Naive thymus-derived CD4-positive, alpha-beta T cell (primary cell): ENCODE results near the gene PDE8A. TPM values are rescaled to one million over a fixed set of nuclear protein-coding genes. Genes with fewer than 3 reads are reported as not detected.

Experiments used
- ATAC-seq: fragments of 150-1000 bp; cut with Tn5 transposase; 2 replicates; pipeline ENCODE4 v1.10.0; 2021; ENCODE audit warnings: mild to moderate bottlenecking, moderate library complexity
- CTCF ChIA-PET: fragments of 350-600 bp; sonication (Branson Sonifier 250); formaldehyde crosslinking; loops from one replicate; lab custom pipeline; 2021; ENCODE audit warnings: antibody characterized with exemption; lab: Charles Lee
- POLR2A ChIA-PET: fragments of 350-600 bp; sonication (Branson Sonifier 250); formaldehyde crosslinking; loops from one replicate; lab custom pipeline; 2021; ENCODE audit warnings: antibody characterized with exemption, inconsistent platforms; lab: Charles Lee
- DNase-seq, 9 donors: peaks; one replicate each; pipeline versions ENCODE4 v3.0.0 to v3.0.0-alpha.2; 2020 to 2022; ENCODE audit warnings: mixed read lengths in 1 of 9
- H3K27ac ChIP-seq: one replicate; pipeline ENCODE4 v1.7.0; 2013; ENCODE audit warnings: mild to moderate bottlenecking, low read depth, low read length, moderate library complexity
- H3K27me3 ChIP-seq, 2 donors: one replicate each; pipeline ENCODE4 v1.7.0; 2013; ENCODE audit warnings: low read length in 2 of 2, mild to moderate bottlenecking in 2 of 2, moderate library complexity in 2 of 2; ENCODE audit not compliant: control insufficient read depth in 2 of 2, insufficient read depth in 2 of 2
- H3K36me3 ChIP-seq, 3 experiments: 1 replicate in 2 of 3; 2 replicates in 1 of 3; pipeline ENCODE4 v1.7.0; 2013; ENCODE audit warnings: low read length in 3 of 3, mild to moderate bottlenecking in 3 of 3, moderate library complexity in 1 of 3; ENCODE audit not compliant: insufficient read depth in 3 of 3, control insufficient read depth in 2 of 3
- H3K4me1 ChIP-seq, 2 donors: one replicate each; pipeline ENCODE4 v1.7.0; 2013; ENCODE audit warnings: low read length in 2 of 2, mild to moderate bottlenecking in 2 of 2, moderate library complexity in 1 of 2; ENCODE audit not compliant: control insufficient read depth in 2 of 2, insufficient read depth in 2 of 2
- H3K4me3 ChIP-seq: 2 replicates; pipeline ENCODE4 v1.7.0; 2013; ENCODE audit warnings: mild to moderate bottlenecking, low read length
- H3K9me3 ChIP-seq, 3 experiments: 1 replicate in 2 of 3; 2 replicates in 1 of 3; pipeline ENCODE4 v1.7.0; 2013; ENCODE audit warnings: low read length in 3 of 3; ENCODE audit not compliant: control insufficient read depth in 2 of 3
- H3K27ac Mint-ChIP-seq, 9 donors: one replicate each; pipeline ENCODE4 v1.8.0; 2020 to 2022; ENCODE audit warnings: mixed read lengths in 9 of 9, mild to moderate bottlenecking in 8 of 9, moderate library complexity in 5 of 9, inconsistent platforms in 2 of 9
- H3K27me3 Mint-ChIP-seq, 5 donors: one replicate each; pipeline ENCODE4 v1.8.0; 2021 to 2022; ENCODE audit warnings: mixed read lengths in 5 of 5, mild to moderate bottlenecking in 1 of 5
- H3K36me3 Mint-ChIP-seq, 5 donors: one replicate each; pipeline ENCODE4 v1.8.0; 2020 to 2022; ENCODE audit warnings: mixed read lengths in 5 of 5, mild to moderate bottlenecking in 3 of 5, inconsistent platforms in 1 of 5
- H3K4me1 Mint-ChIP-seq, 7 donors: one replicate each; pipeline ENCODE4 v1.8.0; 2020 to 2022; ENCODE audit warnings: mixed read lengths in 7 of 7, mild to moderate bottlenecking in 3 of 7, inconsistent platforms in 1 of 7
- H3K4me3 Mint-ChIP-seq, 10 donors: one replicate each; pipeline ENCODE4 v1.8.0; 2020 to 2022; ENCODE audit warnings: mild to moderate bottlenecking in 10 of 10, mixed read lengths in 10 of 10, moderate library complexity in 6 of 10, inconsistent platforms in 2 of 10
- H3K9me3 Mint-ChIP-seq, 11 donors: one replicate each; pipeline ENCODE4 v1.8.0; 2020 to 2022; ENCODE audit warnings: mixed read lengths in 11 of 11, mild to moderate bottlenecking in 4 of 11, inconsistent platforms in 1 of 11, moderate library complexity in 1 of 11
- intact Hi-C, 2 donors: fragments of 100-400 bp; cut with micrococcal nuclease; formaldehyde crosslinking; loops; one replicate each; pipeline ENCODE4 v1.15.1; 2023
- polyA plus RNA-seq, 2 donors: library from polyadenylated mRNA; unstranded; fragments of 300-500 nt; fragmentation: Illumina TruSeq; gene quantifications; one replicate each; pipeline ENCODE4 v1.2.3, GENCODE V29; 2021
- total RNA-seq, 6 experiments: library from RNA in 5 of 6; stranded (reverse) in 5 of 6; gene quantifications; 1 replicate in 5 of 6; 2 replicates in 1 of 6; pipeline ENCODE4 v1.2.3 and lab custom pipeline; 2021 to 2026

The PDE8A gene
- total and polyA plus RNA-seq, 7 experiments from 2014 or later, result 1.7 to 43.3 (median 31.9) TPM

GRCh38 chr15:84944311-84944710, 37.3 kb upstream of the PDE8A start:
- H3K9me3 Mint-ChIP-seq, result peaks cover 0 to 4% (median 0%) of the 10 kb centered on the region in 11 donors
- H3K27ac Mint-ChIP-seq, result no peak overlapping the region
- ChIA-PET CTCF (no interaction called here), POLR2A (no interaction called here)
- Histone ChIP-seq H3K27me3 (no peaks in the 10 kb centered on the region), H3K9me3 (no peaks in the 10 kb centered on the region), H3K4me3 (no peak overlapping the region), H3K36me3 (no peaks in the 10 kb centered on the region), H3K27ac (no peak overlapping the region), H3K4me1 (no peaks in the 10 kb centered on the region)
- no peaks in the 10 kb centered on the region for H3K36me3 Mint-ChIP-seq
- intact Hi-C loops, result no loop called here
- H3K4me1 Mint-ChIP-seq, result no peaks in the 10 kb centered on the region
- DNase-seq, result no peak
- H3K27me3 Mint-ChIP-seq, result peaks cover 0 to 19% (median 0%) of the 10 kb centered on the region in 5 donors
- H3K4me3 Mint-ChIP-seq, result no peak overlapping the region
- no peak for ATAC-seq

GRCh38 chr15:84944861-84945260, 36.8 kb upstream of the PDE8A start:
- no peak overlapping the region for H3K27ac ChIP-seq
- Mint-ChIP-seq H3K9me3 (peaks cover 0 to 4% (median 0%) of the 10 kb centered on the region in 11 donors), H3K27ac (no peak overlapping the region), H3K4me1 (no peaks in the 10 kb centered on the region), H3K4me3 (no peak overlapping the region), H3K36me3 (no peaks in the 10 kb centered on the region), H3K27me3 (peaks cover 0 to 18% (median 0%) of the 10 kb centered on the region in 5 donors)
- DNase-seq, result no peak
- ATAC-seq, result no peak
- no peaks in the 10 kb centered on the region for H3K9me3 ChIP-seq
- H3K4me3 ChIP-seq, result no peak overlapping the region
- no peaks in the 10 kb centered on the region for H3K36me3 ChIP-seq
- intact Hi-C loops, result no loop called here
- H3K27me3 ChIP-seq, result no peaks in the 10 kb centered on the region
- no peaks in the 10 kb centered on the region for H3K4me1 ChIP-seq
- CTCF ChIA-PET, result no interaction called here
- POLR2A ChIA-PET, result no interaction called here

GRCh38 chr15:84946772-84947489, 34.7 kb upstream of the PDE8A start:
- Mint-ChIP-seq H3K36me3 (no peaks in the 10 kb centered on the region), H3K27ac (no peak overlapping the region), H3K27me3 (peaks cover 0 to 14% (median 0%) of the 10 kb centered on the region in 5 donors), H3K4me3 (no peak overlapping the region), H3K4me1 (no peaks in the 10 kb centered on the region), H3K9me3 (no peaks in the 10 kb centered on the region)
- POLR2A ChIA-PET, result no interaction called here
- no peak overlapping the region for H3K27ac ChIP-seq
- no peak for DNase-seq
- no peaks in the 10 kb centered on the region for H3K36me3 ChIP-seq
- H3K4me3 ChIP-seq, result no peak overlapping the region
- intact Hi-C loops, result no loop called here
- H3K9me3 ChIP-seq, result no peaks in the 10 kb centered on the region
- CTCF ChIA-PET, result no interaction called here
- no peaks in the 10 kb centered on the region for H3K4me1 ChIP-seq
- ATAC-seq, result no peak
- H3K27me3 ChIP-seq, result no peaks in the 10 kb centered on the region

DNA sequence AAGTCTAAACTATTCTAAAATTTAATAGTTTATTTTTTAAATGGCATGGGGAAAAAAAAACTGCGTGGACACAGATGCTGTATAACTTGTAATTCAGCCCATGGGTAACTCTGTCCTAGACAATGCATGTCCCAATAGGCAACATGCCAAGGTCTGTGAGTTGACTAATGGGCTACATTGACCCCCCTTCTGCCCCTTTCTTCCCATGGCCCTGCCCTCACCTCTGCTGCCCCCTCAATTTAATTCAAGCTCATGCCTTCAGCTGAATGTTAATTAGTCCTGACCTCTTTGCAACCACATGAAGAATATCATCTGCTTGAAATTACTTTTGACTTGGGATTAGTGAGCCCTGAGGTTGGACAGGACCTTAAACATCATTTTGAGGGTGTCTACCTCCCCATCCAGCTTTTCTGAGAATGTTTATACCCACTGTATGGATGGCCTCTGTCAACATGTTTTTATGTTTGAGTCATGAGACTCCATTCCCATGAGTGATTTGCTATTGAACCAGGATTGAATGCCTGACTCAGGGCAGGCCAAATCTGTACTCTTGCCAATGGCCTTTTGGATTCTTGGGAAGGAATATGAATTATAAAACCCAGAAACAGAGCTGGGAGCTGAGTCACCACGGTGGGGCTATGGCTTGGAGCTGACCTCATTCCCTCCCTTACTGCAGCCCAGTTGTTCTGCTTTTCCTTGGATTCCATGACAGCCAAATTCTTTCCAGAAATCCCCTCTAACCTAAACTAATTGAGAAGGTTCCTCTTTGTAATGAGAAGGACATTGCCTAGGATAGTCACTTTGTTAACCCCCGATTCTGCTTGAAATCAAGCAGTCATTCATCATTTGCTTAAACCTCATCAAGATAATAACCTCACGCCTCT, 33.5 kb upstream of the PDE8A start:
- Histone ChIP-seq H3K36me3 (no peaks in the 10 kb centered on the region), H3K27me3 (no peaks in the 10 kb centered on the region), H3K4me1 (no peaks in the 10 kb centered on the region), H3K4me3 (no peak overlapping the region), H3K9me3 (no peaks in the 10 kb centered on the region), H3K27ac (no peak overlapping the region)
- no peak overlapping the region for H3K4me3 Mint-ChIP-seq
- intact Hi-C loops, result no loop called here
- H3K36me3 Mint-ChIP-seq, result no peaks in the 10 kb centered on the region
- H3K27ac Mint-ChIP-seq, result no peak overlapping the region
- no peaks in the 10 kb centered on the region for H3K4me1 Mint-ChIP-seq
- H3K9me3 Mint-ChIP-seq, result no peaks in the 10 kb centered on the region
- ATAC-seq, result no peak
- H3K27me3 Mint-ChIP-seq, result peaks cover 0 to 16% (median 0%) of the 10 kb centered on the region in 5 donors
- ChIA-PET POLR2A (no interaction called here), CTCF (no interaction called here)
- DNase-seq, result no peak

DNA sequence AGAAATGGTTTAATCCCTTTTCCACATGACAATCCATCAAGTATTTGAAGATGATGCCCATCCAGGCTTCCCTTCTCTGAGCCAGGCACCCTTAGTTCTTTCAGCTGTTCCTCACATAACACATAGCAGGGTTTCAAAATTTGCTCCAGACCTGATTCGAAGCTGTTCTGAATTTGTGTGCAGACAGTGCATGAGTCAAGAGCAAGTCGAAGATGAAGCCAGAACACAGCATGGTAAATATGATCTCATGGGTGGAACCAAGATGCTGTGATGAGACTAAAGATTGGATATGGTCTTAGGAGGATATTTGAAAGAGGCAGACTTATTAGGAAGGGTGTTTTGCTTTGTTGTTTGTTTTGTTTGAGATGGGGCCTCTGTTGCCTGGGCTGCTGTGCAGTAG, 32.6 kb upstream of the PDE8A start:
- intact Hi-C loops, result no loop called here
- Histone ChIP-seq H3K9me3 (no peaks in the 10 kb centered on the region), H3K27me3 (no peaks in the 10 kb centered on the region), H3K27ac (no peak overlapping the region), H3K4me1 (no peaks in the 10 kb centered on the region), H3K36me3 (no peaks in the 10 kb centered on the region), H3K4me3 (no peak overlapping the region)
- Mint-ChIP-seq H3K9me3 (no peaks in the 10 kb centered on the region), H3K4me1 (no peaks in the 10 kb centered on the region), H3K4me3 (no peak overlapping the region), H3K27ac (no peak overlapping the region), H3K27me3 (peaks cover 0 to 16% (median 0%) of the 10 kb centered on the region in 5 donors), H3K36me3 (no peaks in the 10 kb centered on the region)
- ChIA-PET POLR2A (no interaction called here), CTCF (interaction anchor here (0.6 kb wide), 1 partner anchor 186 kb away, joined by 4 read pairs; no protein-coding TSS in a partner anchor)
- DNase-seq (no peak), ATAC-seq (no peak)

- H3K36me3 Mint-ChIP-seq, result no peaks in the 10 kb centered on the region
- H3K27ac ChIP-seq, result no peak overlapping the region
- H3K27me3 ChIP-seq, result no peaks in the 10 kb centered on the region
- peaks cover 0 to 17% (median 0%) of the 10 kb centered on the region in 5 donors for H3K27me3 Mint-ChIP-seq
- CTCF ChIA-PET, result interaction anchor here (0.6 to 1.3 kb wide), 3 partner anchors 41 to 185 kb away, joined by 3 to 4 read pairs (median 3); no protein-coding TSS in a partner anchor
- DNase-seq (no peak), ATAC-seq (no peak)
- no peaks in the 10 kb centered on the region for H3K9me3 ChIP-seq
- no peaks in the 10 kb centered on the region for H3K4me1 Mint-ChIP-seq
- no peaks in the 10 kb centered on the region for H3K9me3 Mint-ChIP-seq
- H3K4me3 Mint-ChIP-seq, result no peak overlapping the region
- H3K4me1 ChIP-seq, result no peaks in the 10 kb centered on the region
- H3K27ac Mint-ChIP-seq, result no peak overlapping the region
- POLR2A ChIA-PET, result no interaction called here
- no peaks in the 10 kb centered on the region for H3K36me3 ChIP-seq
- H3K4me3 ChIP-seq, result no peak overlapping the region
- intact Hi-C loops, result no loop called here
Observed at GRCh38 chr15:84949845-84950569, 31.6 kb upstream of the PDE8A start.
